K562 treated with DMSO at 1 percent for 12 hours (cell line): ENCODE data around the gene NEU4. TPM values are rescaled to one million over a fixed set of nuclear protein-coding genes. Genes with fewer than 3 reads are reported as not detected.

Experiments
- total RNA-seq: library from RNA; unstranded; fragments of 300-600 nt; gene quantifications from 2 replicates; pipeline ENCODE4 v1.2.3, GENCODE V29; 2022; ENCODE audit not compliant: insufficient read depth

NEU4 gene, protein sequence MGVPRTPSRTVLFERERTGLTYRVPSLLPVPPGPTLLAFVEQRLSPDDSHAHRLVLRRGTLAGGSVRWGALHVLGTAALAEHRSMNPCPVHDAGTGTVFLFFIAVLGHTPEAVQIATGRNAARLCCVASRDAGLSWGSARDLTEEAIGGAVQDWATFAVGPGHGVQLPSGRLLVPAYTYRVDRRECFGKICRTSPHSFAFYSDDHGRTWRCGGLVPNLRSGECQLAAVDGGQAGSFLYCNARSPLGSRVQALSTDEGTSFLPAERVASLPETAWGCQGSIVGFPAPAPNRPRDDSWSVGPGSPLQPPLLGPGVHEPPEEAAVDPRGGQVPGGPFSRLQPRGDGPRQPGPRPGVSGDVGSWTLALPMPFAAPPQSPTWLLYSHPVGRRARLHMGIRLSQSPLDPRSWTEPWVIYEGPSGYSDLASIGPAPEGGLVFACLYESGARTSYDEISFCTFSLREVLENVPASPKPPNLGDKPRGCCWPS
- 0.56 and 1.8 TPM in 2 replicates for total RNA-seq

DNA sequence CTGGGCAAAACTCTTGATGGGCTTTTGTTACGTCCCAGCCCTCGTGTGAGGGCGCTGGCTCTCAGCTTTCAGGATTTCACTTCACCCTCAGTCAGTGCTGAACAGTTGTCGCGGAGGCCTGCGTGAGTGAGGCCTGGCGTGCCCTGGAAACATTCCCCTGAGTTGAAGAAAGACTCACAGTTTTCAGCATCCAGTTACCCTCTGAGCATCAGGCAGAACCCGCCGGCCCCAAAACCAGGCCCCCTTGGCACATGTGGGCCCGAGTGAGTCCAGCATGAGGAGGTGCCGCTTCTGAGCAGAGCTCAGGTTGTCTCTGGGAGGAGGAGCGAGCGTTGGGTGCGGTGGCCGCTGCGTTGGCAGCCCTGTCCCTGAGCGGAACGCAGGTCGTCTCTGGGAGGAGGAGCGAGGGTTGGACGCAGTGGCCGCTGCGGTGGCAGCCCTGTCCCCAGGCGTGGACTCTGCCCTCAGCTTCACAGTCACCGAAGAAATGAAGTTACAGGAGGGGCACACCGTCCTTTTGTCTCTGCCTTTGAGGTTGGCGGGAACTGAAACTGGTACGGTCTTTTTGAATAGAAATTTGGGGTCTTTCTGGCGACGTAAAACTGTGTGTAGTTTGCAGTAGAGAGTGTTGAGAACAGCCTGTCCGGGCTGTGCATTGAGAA lies at the start of gene NEU4:
Gene NEU4 (plus strand): TSS at position 473 of the 662 bp plus-strand sequence. CDS start 5,292 bp downstream, outside the sequence.

DNA sequence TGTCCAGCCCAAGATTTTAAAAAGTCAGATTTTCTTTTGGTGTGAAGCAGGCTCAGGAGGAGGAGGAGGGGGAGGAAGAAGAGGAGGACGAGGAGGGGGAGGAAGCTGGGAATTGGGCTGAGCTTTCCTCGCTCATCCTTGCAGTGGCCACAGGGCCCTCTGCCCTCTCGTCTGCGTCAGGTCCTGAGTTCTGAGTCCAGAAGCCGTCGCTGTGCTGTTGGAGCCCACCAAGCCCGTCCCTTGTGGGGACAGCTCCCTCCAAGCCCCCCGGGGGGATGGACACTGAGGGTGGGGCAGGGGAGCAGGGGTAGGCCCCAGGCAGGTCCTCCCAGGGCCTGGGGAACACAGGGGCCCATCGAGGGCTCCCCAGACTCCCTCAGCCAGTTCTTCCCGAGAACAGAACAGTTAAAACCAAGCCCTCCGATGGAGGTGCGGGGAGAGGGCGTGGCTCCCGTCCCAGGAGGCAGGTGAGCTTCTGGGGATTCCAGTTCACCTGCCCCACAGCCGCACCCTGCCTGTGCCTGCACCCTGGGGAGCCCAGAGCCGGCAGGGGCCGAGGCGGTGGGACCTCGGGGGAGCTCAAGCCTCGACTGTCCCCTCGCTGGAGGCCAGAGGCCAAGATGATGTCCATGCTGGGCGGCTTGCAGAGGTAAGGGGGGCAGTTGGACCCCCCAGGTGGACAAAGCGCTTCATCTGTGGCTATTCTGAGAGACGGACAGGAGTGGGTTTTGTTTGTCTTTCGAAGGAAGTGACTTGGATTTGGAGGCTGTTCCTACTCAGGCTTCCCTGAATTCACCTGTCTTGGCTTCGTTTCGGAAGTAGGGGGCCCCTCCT lies 32.4 kb upstream of the NEU4 start, which contains the start of gene GAL3ST2:
Gene GAL3ST2 (plus strand): TSS at position 487 of the 834 bp plus-strand sequence. CDS start 134 bp downstream, at position 621.

DNA sequence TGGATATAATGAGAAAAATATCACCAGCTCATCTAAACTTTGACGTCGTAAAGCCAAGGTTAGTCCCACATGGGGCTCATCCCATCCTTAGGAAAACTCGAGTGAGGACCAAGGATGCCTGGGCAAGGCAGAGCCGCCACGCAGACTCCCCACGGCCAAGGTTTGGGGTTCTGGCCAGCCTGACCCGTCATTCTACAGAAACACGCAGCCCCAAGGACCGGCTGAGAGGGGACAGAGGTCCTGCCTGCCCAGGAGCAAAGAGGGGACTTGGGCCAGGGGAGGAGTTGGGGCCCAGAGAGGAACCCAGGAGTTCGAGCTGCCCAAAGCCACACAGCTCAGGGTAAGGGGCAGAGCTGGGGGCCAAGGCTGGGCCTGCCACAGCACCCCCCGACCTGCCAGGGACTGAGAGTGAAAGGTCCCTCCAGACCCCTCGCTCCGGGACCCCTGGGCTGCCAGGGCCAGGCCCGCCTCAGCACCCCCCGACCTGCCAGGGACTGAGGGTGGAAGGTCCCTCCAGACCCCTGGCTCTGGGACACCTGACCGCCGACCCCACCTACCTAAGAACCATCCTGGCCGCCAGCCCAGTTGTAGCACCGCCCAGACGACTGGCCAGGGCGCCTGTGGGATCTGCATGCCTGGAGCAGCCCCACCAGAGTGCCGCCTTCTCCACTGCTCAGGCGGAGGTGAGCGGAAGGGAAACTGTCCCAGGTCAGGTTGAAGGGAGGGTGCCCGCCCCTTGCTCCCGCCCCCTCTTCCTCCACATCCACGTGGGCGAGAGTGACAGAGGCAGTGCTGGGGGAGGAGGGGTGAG lies 49.4 kb downstream of the NEU4 start, which contains the start of gene PDCD1:
Gene PDCD1 (minus strand): TSS at position 689 of the 811 bp plus-strand sequence. CDS start 56 bp downstream, at position 633.

Other genes with a start within 250 kb of the NEU4 start
- 34.7 and 35.5 TPM in 2 replicates for gene THAP4, start 172.0 kb upstream of the NEU4 start, total RNA-seq
- gene ATG4B, start 171.5 kb upstream of the NEU4 start, total RNA-seq, result 54.4 and 62.5 TPM in 2 replicates
- gene DTYMK, start 122.4 kb upstream of the NEU4 start, total RNA-seq, result 99.0 and 131 TPM in 2 replicates
- 9.3 and 22.2 TPM in 2 replicates for gene ING5, start 107.2 kb upstream of the NEU4 start, total RNA-seq
- 7.8 and 12.0 TPM in 2 replicates for gene D2HGDH, start 74.6 kb upstream of the NEU4 start, total RNA-seq
- not detected in 2 replicates for gene GAL3ST2, start 32.4 kb upstream of the NEU4 start, total RNA-seq
- not detected in 2 replicates for gene PDCD1, start 49.7 kb downstream of the NEU4 start, total RNA-seq
- not detected in 2 replicates for gene RTP5, start 60.5 kb downstream of the NEU4 start, total RNA-seq